ENCODE results near the gene DGKI.

DGKI gene

DNA sequence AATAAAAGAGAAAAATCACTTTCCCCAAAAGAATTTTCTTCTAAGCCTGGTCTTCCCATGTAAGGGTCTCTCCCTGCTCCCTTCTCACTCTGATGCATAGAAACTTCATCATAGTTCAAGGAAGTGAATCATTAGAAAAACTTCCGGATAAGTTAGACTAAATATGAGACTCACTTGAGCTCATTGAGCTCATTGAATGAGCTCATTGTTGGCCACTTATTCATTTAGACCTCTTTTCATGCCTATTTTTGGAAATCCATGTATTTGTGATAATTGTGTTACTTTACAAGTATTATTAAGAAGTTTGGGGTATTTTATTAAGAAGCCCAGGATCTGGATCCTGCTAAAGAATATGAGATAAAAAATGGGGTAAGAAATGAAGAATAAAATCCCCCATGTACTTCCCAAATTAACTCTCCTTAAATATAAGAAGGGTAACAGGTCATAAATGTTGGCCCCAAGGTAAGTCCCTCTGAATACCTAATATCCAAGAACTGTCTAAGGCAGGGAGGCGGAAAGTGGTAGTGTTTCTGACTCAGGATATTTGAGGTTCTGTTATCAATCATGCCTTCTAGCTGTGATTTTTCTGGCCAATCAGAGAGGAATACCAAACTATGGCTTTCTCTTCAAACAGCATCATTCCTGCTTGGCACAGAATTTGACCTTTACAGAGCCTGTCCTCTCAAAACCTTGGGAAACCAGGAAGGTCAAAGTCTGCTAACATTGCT lies 266.7 kb downstream of the DGKI start:
- H3K4me3 ChIP-seq (replicated peaks in 1 of 2; ENCODE audit: low read depth in 2 of 2, low read length in 2 of 2), result no peak overlapping the region
- peak; percentile 75 to 95 for DNase-seq (ENCODE audit: low read depth in 2 of 2)
- no peak for TF ChIP-seq CTCF (IDR thresholded peaks at IDR 0.05; ENCODE audit: low read depth, low read length)

DNA sequence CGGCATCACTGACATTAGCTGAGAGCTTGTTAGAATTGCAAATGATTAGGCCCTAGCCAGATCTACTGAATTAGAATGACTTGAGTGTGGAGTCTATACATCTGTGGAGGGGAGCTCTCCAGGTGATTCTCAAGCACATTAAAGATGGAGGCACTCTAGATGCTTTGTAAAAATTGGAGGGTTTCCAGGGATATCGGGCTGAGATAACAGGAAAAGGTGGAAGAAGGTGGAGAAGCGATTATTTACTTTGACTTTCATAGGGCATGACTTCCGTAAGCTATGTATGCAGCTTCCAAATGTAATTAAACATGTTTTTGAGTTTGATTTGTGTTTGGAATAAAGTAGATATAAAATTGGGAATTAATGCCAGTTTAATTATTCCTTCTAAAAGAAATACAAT lies 268.2 kb downstream of the DGKI start:
- DNase-seq (ENCODE audit: low read depth in 2 of 2), result no peak
- no peak overlapping the region for H3K4me3 ChIP-seq (replicated peaks in 1 of 2; ENCODE audit: low read depth in 2 of 2, low read length in 2 of 2)
- TF ChIP-seq CTCF (IDR thresholded peaks at IDR 0.05; ENCODE audit: low read depth, low read length), result no peak

- no peak for TF ChIP-seq CTCF (IDR thresholded peaks at IDR 0.05; ENCODE audit: low read depth, low read length)
- no peak overlapping the region for H3K4me3 ChIP-seq (replicated peaks in 1 of 2; ENCODE audit: low read depth in 2 of 2, low read length in 2 of 2)
- DNase-seq (ENCODE audit: low read depth in 2 of 2), result peak in 1 of 2 donors; percentile 19
Observed at GRCh38 chr7:137577184-137577583, 269.6 kb downstream of the DGKI start.

- DNase-seq (ENCODE audit: low read depth in 2 of 2), result no peak
- H3K4me3 ChIP-seq (replicated peaks in 1 of 2; ENCODE audit: low read depth in 2 of 2, low read length in 2 of 2), result no peak overlapping the region
- TF ChIP-seq CTCF (IDR thresholded peaks at IDR 0.05; ENCODE audit: low read depth, low read length), result no peak
Observed at GRCh38 chr7:137576481-137576880, 270.3 kb downstream of the DGKI start.

DNA sequence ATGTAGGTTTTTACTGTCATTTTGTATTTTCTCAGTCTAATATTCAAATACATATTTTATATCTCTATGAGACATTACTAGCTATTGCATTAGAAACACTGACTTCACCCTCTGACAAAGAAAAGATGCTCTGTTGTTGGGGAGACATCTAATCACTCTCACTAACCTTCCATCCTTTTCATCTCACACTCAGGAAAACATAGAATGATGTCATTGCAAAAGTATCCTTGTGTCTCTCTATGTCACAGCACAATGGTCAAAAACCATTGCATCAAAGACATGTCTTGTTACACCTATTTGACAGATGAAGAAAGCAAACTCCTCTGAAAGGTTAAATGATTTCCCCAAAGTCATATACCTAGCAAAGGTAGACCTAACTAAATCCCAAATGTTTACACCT lies 272.0 kb downstream of the DGKI start:
- peak in 1 of 2 donors; percentile 16 for DNase-seq (ENCODE audit: low read depth in 2 of 2)
- TF ChIP-seq CTCF (IDR thresholded peaks at IDR 0.05; ENCODE audit: low read depth, low read length), result no peak
- no peak overlapping the region for H3K4me3 ChIP-seq (replicated peaks in 1 of 2; ENCODE audit: low read depth in 2 of 2, low read length in 2 of 2)

- no peak for TF ChIP-seq CTCF (IDR thresholded peaks at IDR 0.05; ENCODE audit: low read depth, low read length)
- H3K4me3 ChIP-seq (replicated peaks in 1 of 2; ENCODE audit: low read depth in 2 of 2, low read length in 2 of 2), result no peak overlapping the region
- peak; percentile 13 to 31 for DNase-seq (ENCODE audit: low read depth in 2 of 2)
Observed at GRCh38 chr7:137572056-137572784, 274.6 kb downstream of the DGKI start.

All from cardiac fibroblast (primary cell).